HepG2 (cell line): Measurements from ENCODE around the gene CENPW.

Experiments
- ETV5 ChIP-seq: IDR thresholded peaks from 2 replicates; pipeline ENCODE4 v1.6.1; 2018; ENCODE audit warnings: missing biosample characterization, missing genetic modification reagents, inconsistent platforms, borderline replicate concordance
- EZH2 ChIP-seq: conservative IDR thresholded peaks from 2 replicates; pipeline ENCODE4 v1.6.1; 2012; ENCODE audit warnings: mild to moderate bottlenecking, low read depth, low read length, moderate library complexity
- HNRNPH1 ChIP-seq: fragments of 200-400 bp; formaldehyde crosslinking; optimal IDR thresholded peaks from 2 replicates; pipeline ENCODE3; 2017; ENCODE audit warnings: mild to moderate bottlenecking, low read depth, low read length
- MAZ ChIP-seq, 2 experiments: sonication (generic) in 1 of 2; formaldehyde crosslinking in 1 of 2; IDR thresholded peaks; 2 replicates each; pipeline versions ENCODE4 v1.5.0 to v1.6.1; 2012 to 2020; ENCODE audit warnings: low read depth in 2 of 2, mild to moderate bottlenecking in 2 of 2, borderline replicate concordance in 1 of 2, improper control_type of control experiment in 1 of 2, low read length in 1 of 2, missing genetic modification reagents in 1 of 2, moderate library complexity in 1 of 2
- NAIF1 ChIP-seq: sonication (generic); formaldehyde crosslinking; IDR thresholded peaks from 2 replicates; pipeline ENCODE4 v1.5.0; 2020; ENCODE audit warnings: mild to moderate bottlenecking, missing genetic modification reagents, borderline replicate concordance
- RXRB ChIP-seq: IDR thresholded peaks from 2 replicates; pipeline ENCODE4 v1.6.1; 2016; ENCODE audit warnings: borderline replicate concordance, missing genetic modification reagents, missing compliant biosample characterization
- SP1 ChIP-seq, 2 experiments: fragments of 450-650 bp in 1 of 2; sonication (generic) in 1 of 2; formaldehyde crosslinking in 1 of 2; IDR thresholded peaks; 2 replicates each; pipeline versions ENCODE4 v1.4.0 to v1.6.1; 2016 to 2020; ENCODE audit warnings: missing genetic modification reagents in 1 of 2
- SP4 ChIP-seq: sonication (generic); formaldehyde crosslinking; IDR thresholded peaks from 2 replicates; pipeline ENCODE4 v1.8.1; 2023; ENCODE audit warnings: mild to moderate bottlenecking, missing genetic modification reagents
- TCF12 ChIP-seq, 2 experiments: fragments of 450-650 bp in 1 of 2; sonication (generic) in 1 of 2; formaldehyde crosslinking in 1 of 2; IDR thresholded peaks; 2 replicates each; pipeline versions ENCODE4 v1.6.1 to v1.8.0; 2017 to 2022; ENCODE audit warnings: antibody characterized with exemption in 1 of 2, mild to moderate bottlenecking in 1 of 2, missing genetic modification reagents in 1 of 2, moderate library complexity in 1 of 2
- TERF1 ChIP-seq: sonication (generic); formaldehyde crosslinking; IDR thresholded peaks from 2 replicates; pipeline ENCODE4 v1.8.0; 2022; ENCODE audit warnings: mild to moderate bottlenecking, missing genetic modification reagents, moderate library complexity
- ZNF232 ChIP-seq: sonication (generic); formaldehyde crosslinking; IDR thresholded peaks from 2 replicates; pipeline ENCODE4 v1.4.0; 2020; ENCODE audit warnings: missing genetic modification reagents, borderline replicate concordance
- TF ChIP-seq, protein P1 (sequence below): sonication (generic); formaldehyde crosslinking; IDR thresholded peaks from 2 replicates; pipeline ENCODE4 v1.4.0; 2020; ENCODE audit warnings: missing genetic modification reagents

DNA sequence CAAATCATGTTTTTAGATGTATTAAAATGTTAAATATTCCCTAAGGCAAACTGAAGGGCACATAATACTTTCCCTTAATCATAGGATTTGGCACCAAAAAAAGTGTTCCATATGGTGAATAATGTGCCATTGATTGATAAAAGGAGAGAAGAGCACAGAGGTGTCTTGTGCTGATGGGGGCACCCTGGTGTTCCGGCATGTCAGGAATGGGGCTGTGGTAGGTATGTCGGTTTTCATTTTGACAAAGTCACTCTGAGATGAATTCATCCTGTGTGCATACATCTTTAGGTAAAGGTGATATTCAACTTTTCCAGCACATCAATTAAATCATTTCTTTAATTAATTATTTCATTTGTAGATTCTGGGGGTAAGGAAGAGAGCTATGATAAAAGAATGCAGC lies 36.8 kb downstream of the CENPW start:
- TF ChIP-seq ZNF232 (CRISPR knock-in tag): no peak
- TF ChIP-seq EZH2: no peak
- no peak for TF ChIP-seq RXRB (CRISPR knock-in tag)
- TF ChIP-seq MAZ (IDR thresholded peaks at IDR 0.05; ENCODE audit: borderline replicate concordance, low read depth, low read length): no peak
- no peak for TF ChIP-seq MAZ (CRISPR knock-in tag; IDR thresholded peaks at IDR 0.05; ENCODE audit: low read depth)
- TF ChIP-seq ETV5 (CRISPR knock-in tag): no peak
- TF ChIP-seq HNRNPH1: no peak
- no peak for TF ChIP-seq TCF12 (IDR thresholded peaks at IDR 0.05)
- no peak for TF ChIP-seq TCF12 (CRISPR knock-in tag; IDR thresholded peaks at IDR 0.05)
- no peak for TF ChIP-seq NAIF1 (CRISPR knock-in tag)
- TF ChIP-seq TERF1 (CRISPR knock-in tag): no peak
- no peak for TF ChIP-seq SP4
- TF ChIP-seq, protein P1, sequence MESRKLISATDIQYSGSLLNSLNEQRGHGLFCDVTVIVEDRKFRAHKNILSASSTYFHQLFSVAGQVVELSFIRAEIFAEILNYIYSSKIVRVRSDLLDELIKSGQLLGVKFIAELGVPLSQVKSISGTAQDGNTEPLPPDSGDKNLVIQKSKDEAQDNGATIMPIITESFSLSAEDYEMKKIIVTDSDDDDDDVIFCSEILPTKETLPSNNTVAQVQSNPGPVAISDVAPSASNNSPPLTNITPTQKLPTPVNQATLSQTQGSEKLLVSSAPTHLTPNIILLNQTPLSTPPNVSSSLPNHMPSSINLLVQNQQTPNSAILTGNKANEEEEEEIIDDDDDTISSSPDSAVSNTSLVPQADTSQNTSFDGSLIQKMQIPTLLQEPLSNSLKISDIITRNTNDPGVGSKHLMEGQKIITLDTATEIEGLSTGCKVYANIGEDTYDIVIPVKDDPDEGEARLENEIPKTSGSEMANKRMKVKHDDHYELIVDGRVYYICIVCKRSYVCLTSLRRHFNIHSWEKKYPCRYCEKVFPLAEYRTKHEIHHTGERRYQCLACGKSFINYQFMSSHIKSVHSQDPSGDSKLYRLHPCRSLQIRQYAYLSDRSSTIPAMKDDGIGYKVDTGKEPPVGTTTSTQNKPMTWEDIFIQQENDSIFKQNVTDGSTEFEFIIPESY (CRISPR knock-in tag): no peak
- no peak for TF ChIP-seq SP1 (IDR thresholded peaks at IDR 0.05)
- TF ChIP-seq SP1 (CRISPR knock-in tag; IDR thresholded peaks at IDR 0.05): no peak
